SU-DHL-6 (cell line): Measurements from ENCODE around the gene ZNF12.

ENCODE experiments used
- H2AFZ ChIP-seq: fragments of 200-600 bp; sonication (generic); 2 replicates; pipeline ENCODE4 v1.6.1; 2014; ENCODE audit warnings: low read depth, mild to moderate bottlenecking, moderate library complexity, mixed read lengths, antibody characterized with exemption, low read length; ENCODE audit not compliant: severe bottlenecking
- H3F3A ChIP-seq: fragments of 200-600 bp; shearing (Covaris generic); 2 replicates; pipeline ENCODE4 v1.6.0; 2016; ENCODE audit warnings: antibody characterized with exemption, mild to moderate bottlenecking; ENCODE audit not compliant: insufficient read depth
- H3K27ac ChIP-seq: fragments of 200-600 bp; sonication (generic); 2 replicates; pipeline ENCODE4 v1.5.1; 2016; ENCODE audit warnings: low read depth, mild to moderate bottlenecking, low read length, moderate library complexity, mixed read lengths
- H3K27me3 ChIP-seq: fragments of 200-600 bp; sonication (generic), shearing (Covaris generic); 2 replicates; pipeline ENCODE4 v1.6.0; 2014; ENCODE audit warnings: mild to moderate bottlenecking, low read length
- H3K36me3 ChIP-seq: fragments of 200-600 bp; sonication (generic); 2 replicates; pipeline ENCODE4 v1.6.1; 2014; ENCODE audit warnings: mild to moderate bottlenecking, low read length, mixed read lengths
- H3K4me2 ChIP-seq: fragments of 300-600, 200-600 bp; shearing (Covaris generic), sonication (generic); 2 replicates; pipeline ENCODE4 v1.6.0; 2014; ENCODE audit warnings: low read length, low read depth, mild to moderate bottlenecking; ENCODE audit not compliant: poor library complexity, severe bottlenecking
- H3K4me3 ChIP-seq: fragments of 200-600 bp; sonication (generic); 2 replicates; pipeline ENCODE4 v1.5.1; 2014; ENCODE audit warnings: antibody characterized with exemption, low read length, mild to moderate bottlenecking, mixed read lengths; ENCODE audit not compliant: insufficient read depth, poor library complexity, severe bottlenecking
- H3K79me2 ChIP-seq: fragments of 200-600 bp; sonication (generic); 2 replicates; pipeline ENCODE4 v1.6.1; 2014; ENCODE audit warnings: mild to moderate bottlenecking, low read length, moderate library complexity; ENCODE audit not compliant: insufficient read depth
- H3K9ac ChIP-seq: fragments of 200-600 bp; sonication (generic); 2 replicates; pipeline ENCODE4 v1.7.0; 2014; ENCODE audit warnings: mild to moderate bottlenecking, low read length
- H3K9me2 ChIP-seq: fragments of 200-600 bp; sonication (generic); replicated peaks from 2 replicates; pipeline ENCODE4 v1.6.1; 2014; ENCODE audit warnings: low read length; ENCODE audit not compliant: insufficient read depth
- H3K9me3 ChIP-seq: fragments of 200-600 bp; sonication (generic); 2 replicates; pipeline ENCODE4 v1.6.1; 2014; ENCODE audit warnings: low read length, mixed read lengths; ENCODE audit not compliant: insufficient read depth
- H4K20me1 ChIP-seq: fragments of 200-600 bp; sonication (generic); 2 replicates; pipeline ENCODE4 v1.6.1; 2014; ENCODE audit warnings: low read depth, mild to moderate bottlenecking, antibody characterized with exemption, low read length, moderate library complexity, mixed read lengths
- EZH2phosphoT487 ChIP-seq: fragments of 200-600 bp; sonication (generic), shearing (Covaris generic); conservative IDR thresholded peaks from 2 replicates; pipeline ENCODE4 v1.6.1; 2018; ENCODE audit warnings: mild to moderate bottlenecking, antibody characterized with exemption, low read length, moderate library complexity, mixed read lengths
- TF ChIP-seq, protein P1 (sequence below): fragments of 200-600 bp; sonication (generic); IDR thresholded peaks from one replicate; pipeline ENCODE4 v1.5.1; 2017; ENCODE audit warnings: antibody characterized with exemption, mild to moderate bottlenecking, low read length, moderate library complexity; ENCODE audit not compliant: insufficient read depth, poor library complexity, severe bottlenecking

Gene ZNF12

DNA sequence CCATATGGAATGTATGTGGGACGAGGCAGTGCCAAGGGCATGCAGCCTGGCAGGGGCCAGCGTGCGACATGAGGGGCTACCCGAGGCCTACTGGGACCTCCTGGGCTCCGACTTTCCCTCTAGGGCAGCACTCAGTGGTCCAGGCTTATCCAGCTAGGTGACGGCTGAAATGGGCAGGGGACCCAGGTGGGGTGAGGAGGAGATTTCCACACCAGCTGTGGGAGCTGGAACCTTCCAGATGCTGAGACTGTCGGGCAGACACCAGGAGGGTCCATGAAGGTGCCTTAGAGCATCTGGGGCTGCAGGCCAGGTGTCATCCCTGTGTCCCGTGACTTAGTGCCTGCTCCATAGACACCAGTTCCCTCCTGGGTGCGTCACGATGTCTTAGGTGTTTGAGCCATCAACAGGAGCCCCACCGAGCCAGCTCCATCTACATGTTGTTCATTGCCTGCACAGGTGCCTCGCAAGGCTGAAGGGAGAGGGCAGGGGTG, 56.2 kb downstream of the ZNF12 start:
- Histone ChIP-seq H3K9me2 (no peaks in the 10 kb centered on the region), H3K27ac (no peak overlapping the region), H3K9ac (no peak overlapping the region), H3K27me3 (no peaks in the 10 kb centered on the region), H3K4me2 (no peak overlapping the region), H3F3A (no peaks in the 10 kb centered on the region), H3K79me2 (no peaks in the 10 kb centered on the region), H2AFZ (no peak overlapping the region), H4K20me1 (no peaks in the 10 kb centered on the region), H3K9me3 (no peaks in the 10 kb centered on the region), H3K36me3 (no peaks in the 10 kb centered on the region; the same call in 1 of the 2 replicates), H3K4me3 (no peak overlapping the region)
- TF ChIP-seq, protein P1, sequence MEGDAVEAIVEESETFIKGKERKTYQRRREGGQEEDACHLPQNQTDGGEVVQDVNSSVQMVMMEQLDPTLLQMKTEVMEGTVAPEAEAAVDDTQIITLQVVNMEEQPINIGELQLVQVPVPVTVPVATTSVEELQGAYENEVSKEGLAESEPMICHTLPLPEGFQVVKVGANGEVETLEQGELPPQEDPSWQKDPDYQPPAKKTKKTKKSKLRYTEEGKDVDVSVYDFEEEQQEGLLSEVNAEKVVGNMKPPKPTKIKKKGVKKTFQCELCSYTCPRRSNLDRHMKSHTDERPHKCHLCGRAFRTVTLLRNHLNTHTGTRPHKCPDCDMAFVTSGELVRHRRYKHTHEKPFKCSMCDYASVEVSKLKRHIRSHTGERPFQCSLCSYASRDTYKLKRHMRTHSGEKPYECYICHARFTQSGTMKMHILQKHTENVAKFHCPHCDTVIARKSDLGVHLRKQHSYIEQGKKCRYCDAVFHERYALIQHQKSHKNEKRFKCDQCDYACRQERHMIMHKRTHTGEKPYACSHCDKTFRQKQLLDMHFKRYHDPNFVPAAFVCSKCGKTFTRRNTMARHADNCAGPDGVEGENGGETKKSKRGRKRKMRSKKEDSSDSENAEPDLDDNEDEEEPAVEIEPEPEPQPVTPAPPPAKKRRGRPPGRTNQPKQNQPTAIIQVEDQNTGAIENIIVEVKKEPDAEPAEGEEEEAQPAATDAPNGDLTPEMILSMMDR: no peak
- TF ChIP-seq EZH2phosphoT487: no peak

DNA sequence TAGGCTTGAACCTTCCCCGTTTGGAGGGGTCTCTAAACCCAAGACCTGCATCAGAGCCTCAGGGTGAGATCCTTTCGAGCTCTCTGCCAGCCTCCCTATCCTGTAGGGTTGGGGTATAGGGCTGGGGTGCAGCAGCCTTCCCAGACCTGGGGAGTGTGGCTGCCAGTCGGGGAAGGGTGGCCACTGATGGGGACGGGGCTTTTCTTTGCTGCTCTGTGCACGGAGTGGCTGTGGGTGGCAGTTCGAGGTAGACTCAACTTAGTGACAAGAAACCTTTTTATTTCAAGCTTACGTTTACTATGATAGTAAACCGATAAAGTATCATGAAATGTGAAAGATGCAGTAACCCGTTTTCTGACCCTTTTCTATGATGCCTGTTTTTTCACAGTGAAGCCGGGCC, 56.7 kb downstream of the ZNF12 start:
- no peaks in the 10 kb centered on the region for H3K27me3 ChIP-seq
- no peaks in the 10 kb centered on the region for H3F3A ChIP-seq
- H3K36me3 ChIP-seq: no peaks in the 10 kb centered on the region; the same call in 1 of the 2 replicates
- no peak overlapping the region for H3K4me3 ChIP-seq
- TF ChIP-seq EZH2phosphoT487: no peak
- TF ChIP-seq, protein P1: no peak
- H3K9me3 ChIP-seq: no peaks in the 10 kb centered on the region
- no peaks in the 10 kb centered on the region for H3K79me2 ChIP-seq
- no peak overlapping the region for H3K27ac ChIP-seq
- no peaks in the 10 kb centered on the region for H3K9me2 ChIP-seq
- H2AFZ ChIP-seq: no peak overlapping the region
- no peaks in the 10 kb centered on the region for H4K20me1 ChIP-seq
- no peak overlapping the region for H3K9ac ChIP-seq
- no peak overlapping the region for H3K4me2 ChIP-seq

DNA sequence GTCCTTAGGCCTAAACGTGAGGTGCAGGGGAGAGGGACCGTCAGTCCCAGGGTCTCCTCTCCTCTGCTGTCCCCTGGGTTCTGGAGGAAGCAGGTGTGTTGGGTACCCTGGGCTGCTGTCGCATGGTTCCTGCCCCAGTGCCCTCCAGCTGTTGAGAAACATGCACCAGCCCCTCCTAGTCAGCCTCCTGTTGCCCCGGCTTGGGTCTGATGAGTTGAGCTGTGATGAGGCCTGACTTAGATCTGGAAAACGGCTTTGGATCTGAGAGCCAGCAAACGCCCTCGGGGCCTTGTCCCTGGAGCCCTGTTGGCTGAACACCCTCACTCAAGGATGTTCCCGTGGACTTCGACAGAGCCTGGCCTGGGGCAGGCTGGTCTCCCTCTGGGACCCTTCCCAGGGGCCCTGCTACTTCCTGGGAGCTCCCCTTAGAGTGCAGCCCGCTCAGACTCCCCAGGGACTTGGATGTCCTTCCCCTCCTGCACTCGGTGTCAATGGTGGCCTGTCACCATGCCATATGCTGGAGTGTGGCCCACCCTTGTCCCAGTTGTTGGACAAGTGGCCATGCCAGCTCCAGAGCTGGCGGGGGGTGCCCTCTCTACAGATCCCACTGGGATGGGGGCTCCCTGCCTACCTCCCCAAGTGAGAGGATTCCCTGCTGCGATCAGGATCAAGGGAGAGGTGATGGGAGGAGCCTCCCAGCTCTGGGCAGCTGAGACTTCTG, 57.3 kb downstream of the ZNF12 start:
- Histone ChIP-seq H4K20me1 (no peaks in the 10 kb centered on the region), H3K36me3 (no peaks in the 10 kb centered on the region; the same call in 1 of the 2 replicates), H3K9ac (no peak overlapping the region), H3F3A (no peaks in the 10 kb centered on the region), H3K4me2 (no peak overlapping the region), H3K9me3 (no peaks in the 10 kb centered on the region), H3K27ac (no peak overlapping the region), H3K9me2 (no peaks in the 10 kb centered on the region), H3K4me3 (no peak overlapping the region), H3K79me2 (no peaks in the 10 kb centered on the region), H3K27me3 (no peaks in the 10 kb centered on the region), H2AFZ (no peak overlapping the region)
- TF ChIP-seq, protein P1: no peak
- no peak for TF ChIP-seq EZH2phosphoT487
